ENCODE measurements around the gene PFN1.

DNA sequence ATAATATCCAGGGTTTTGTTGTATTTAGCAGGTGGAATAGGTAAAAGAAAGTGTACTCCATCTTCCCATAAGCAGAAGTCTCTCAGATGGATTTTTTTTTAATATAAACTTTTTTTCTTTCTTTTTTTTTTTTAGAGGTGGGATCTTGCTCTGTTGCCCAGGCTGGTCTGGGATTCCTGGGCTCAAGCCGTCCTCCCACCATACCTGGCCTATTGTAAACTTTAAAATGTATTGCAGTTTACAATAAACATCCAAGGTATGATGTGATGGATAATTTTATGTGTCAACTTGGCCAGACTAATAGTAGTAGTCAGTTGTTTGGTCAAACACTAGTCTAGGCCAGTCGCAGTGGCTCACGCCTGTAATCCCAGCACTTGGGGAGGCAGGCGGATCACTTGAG, 27.0 kb downstream of the PFN1 start:
- TF ChIP-seq YY1 (IDR thresholded peaks at IDR 0.05; ENCODE audit: insufficient read depth, insufficient read length): no peak
- no peak for TF ChIP-seq ZNF274 (IDR thresholded peaks at IDR 0.05; ENCODE audit: low read depth, low read length)

Measured in NT2/D1 (cell line).